Smooth muscle cell of the brain vasculature (primary cell): ENCODE data around the gene SMIM1.

Source experiments
- DNase-seq: peaks from one replicate; pipeline ENCODE4 v3.0.0-alpha.2; 2012; ENCODE audit warnings: low read depth, low spot score

Gene SMIM1

GRCh38 chr1:3756394-3756793 is 16.2 kb upstream of the SMIM1 start:
- DNase-seq: no peak

- no peak for DNase-seq
Observed at GRCh38 chr1:3759164-3759563, 13.4 kb upstream of the SMIM1 start.

- DNase-seq: no peak
Observed at GRCh38 chr1:3759796-3760195, 12.8 kb upstream of the SMIM1 start.

- no peak for DNase-seq
Observed at GRCh38 chr1:3761296-3762010, 11.1 kb upstream of the SMIM1 start.

GRCh38 chr1:3762151-3762872 is 10.2 kb upstream of the SMIM1 start:
- DNase-seq: no peak

- DNase-seq: no peak
Observed at GRCh38 chr1:3762873-3763228, 9.7 kb upstream of the SMIM1 start.

GRCh38 chr1:3763351-3764125 is 9.0 kb upstream of the SMIM1 start:
- no peak for DNase-seq

GRCh38 chr1:3767328-3767925 is 5.1 kb upstream of the SMIM1 start:
- no peak for DNase-seq

GRCh38 chr1:3768811-3769390 is 3.6 kb upstream of the SMIM1 start:
- DNase-seq: no peak

- no peak for DNase-seq
Observed at GRCh38 chr1:3770047-3770765, 2.3 kb upstream of the SMIM1 start.

GRCh38 chr1:3771108-3772026 is 1.2 kb upstream of the SMIM1 start:
- no peak for DNase-seq

- no peak for DNase-seq
Observed at GRCh38 chr1:3772027-3772714, 378 bp upstream of the SMIM1 start.

GRCh38 chr1:3773572-3774275 is 1.2 kb downstream of the SMIM1 start:
- DNase-seq: no peak

GRCh38 chr1:3774276-3774945 is 1.9 kb downstream of the SMIM1 start:
- no peak for DNase-seq

- no peak for DNase-seq
Observed at GRCh38 chr1:3774946-3775489, 2.5 kb downstream of the SMIM1 start.

GRCh38 chr1:3775490-3776230 is 3.1 kb downstream of the SMIM1 start:
- no peak for DNase-seq

GRCh38 chr1:3776231-3776961 is 3.8 kb downstream of the SMIM1 start:
- no peak for DNase-seq
